Smooth muscle cell (in vitro differentiated cells): ENCODE measurements around the gene TRAPPC14. TPM values are rescaled to one million over a fixed set of nuclear protein-coding genes. Genes with fewer than 3 reads are reported as not detected.
A peak's percentile ranks its signal among the peaks of the same experiment; 100 is the strongest.

Experiments used
- DNase-seq: peaks from one replicate; lab custom pipeline; 2025; ENCODE audit not compliant: unreplicated experiment; lab: John Stamatoyannopoulos, UW
- H2AFZ ChIP-seq: fragments of 200-600 bp; sonication (generic); 2 replicates; pipeline ENCODE4 v1.6.0; 2016; ENCODE audit warnings: antibody characterized with exemption, low read depth, mild to moderate bottlenecking
- H3F3A ChIP-seq: fragments of 200-600 bp; sonication (generic); 2 replicates; pipeline ENCODE4 v1.6.0; 2017; ENCODE audit warnings: antibody characterized with exemption, low read depth
- H3K27ac ChIP-seq: fragments of 200-600 bp; sonication (generic); 2 replicates; pipeline ENCODE4 v1.5.1; 2016; ENCODE audit warnings: low read depth, mild to moderate bottlenecking
- H3K27me3 ChIP-seq: fragments of 200-600 bp; sonication (generic); 2 replicates; pipeline ENCODE4 v1.6.1; 2016; ENCODE audit warnings: low read depth, mild to moderate bottlenecking
- H3K36me3 ChIP-seq: fragments of 200-600 bp; sonication (generic); 2 replicates; pipeline ENCODE4 v1.5.1; 2016; ENCODE audit warnings: low read depth
- H3K4me1 ChIP-seq: fragments of 200-600 bp; sonication (generic); 2 replicates; pipeline ENCODE4 v1.5.1; 2016; ENCODE audit warnings: low read depth
- H3K4me2 ChIP-seq: fragments of 200-600 bp; sonication (generic); 2 replicates; pipeline ENCODE4 v1.6.0; 2016; ENCODE audit warnings: mild to moderate bottlenecking
- H3K4me3 ChIP-seq: fragments of 200-600 bp; sonication (generic); 2 replicates; pipeline ENCODE4 v1.5.1; 2016; ENCODE audit warnings: mild to moderate bottlenecking
- H3K79me2 ChIP-seq: fragments of 200-600 bp; sonication (generic); 2 replicates; pipeline ENCODE4 v1.6.0; 2016; ENCODE audit warnings: low read depth, mild to moderate bottlenecking
- H3K9ac ChIP-seq: fragments of 200-600 bp; sonication (generic); 2 replicates; pipeline ENCODE4 v1.6.0; 2016; ENCODE audit warnings: low read depth
- H3K9me3 ChIP-seq: fragments of 200-600 bp; sonication (generic); replicated peaks from 2 replicates; pipeline ENCODE4 v1.5.1; 2016; ENCODE audit warnings: low read depth
- H4K20me1 ChIP-seq: fragments of 200-600 bp; sonication (generic); 2 replicates; pipeline ENCODE4 v1.6.0; 2016; ENCODE audit warnings: low read depth
- WGBS: methylation state at CpG from one replicate; pipeline ENCODE4 v1.1.7; 2016; ENCODE audit warnings: low lambda C conversion rate; 5-methylcytosine and 5-hydroxymethylcytosine counted together
- polyA plus RNA-seq: library from polyadenylated mRNA; unstranded; fragments of >200 nt; fragmentation: Nextera tagmentation; extraction: Ambion mirVana; gene quantifications from 2 replicates; pipeline ENCODE4 v1.2.1, GENCODE V29; 2016
- total RNA-seq: library from RNA; depleted of rRNA; stranded (reverse); fragments of >200 nt; gene quantifications from 2 replicates; pipeline ENCODE4 v1.2.3, GENCODE V29; 2014
- TF ChIP-seq, protein P1 (sequence below): fragments of 200-600 bp; sonication (generic); IDR thresholded peaks from 2 replicates; pipeline ENCODE4 v1.5.1; 2017; ENCODE audit warnings: borderline replicate concordance, mild to moderate bottlenecking, antibody characterized with exemption; ENCODE audit not compliant: insufficient read depth, poor library complexity, severe bottlenecking

TRAPPC14 gene
- total and polyA plus RNA-seq, 2 experiments from 2014 or later = 5.4 to 7.0 TPM

DNA sequence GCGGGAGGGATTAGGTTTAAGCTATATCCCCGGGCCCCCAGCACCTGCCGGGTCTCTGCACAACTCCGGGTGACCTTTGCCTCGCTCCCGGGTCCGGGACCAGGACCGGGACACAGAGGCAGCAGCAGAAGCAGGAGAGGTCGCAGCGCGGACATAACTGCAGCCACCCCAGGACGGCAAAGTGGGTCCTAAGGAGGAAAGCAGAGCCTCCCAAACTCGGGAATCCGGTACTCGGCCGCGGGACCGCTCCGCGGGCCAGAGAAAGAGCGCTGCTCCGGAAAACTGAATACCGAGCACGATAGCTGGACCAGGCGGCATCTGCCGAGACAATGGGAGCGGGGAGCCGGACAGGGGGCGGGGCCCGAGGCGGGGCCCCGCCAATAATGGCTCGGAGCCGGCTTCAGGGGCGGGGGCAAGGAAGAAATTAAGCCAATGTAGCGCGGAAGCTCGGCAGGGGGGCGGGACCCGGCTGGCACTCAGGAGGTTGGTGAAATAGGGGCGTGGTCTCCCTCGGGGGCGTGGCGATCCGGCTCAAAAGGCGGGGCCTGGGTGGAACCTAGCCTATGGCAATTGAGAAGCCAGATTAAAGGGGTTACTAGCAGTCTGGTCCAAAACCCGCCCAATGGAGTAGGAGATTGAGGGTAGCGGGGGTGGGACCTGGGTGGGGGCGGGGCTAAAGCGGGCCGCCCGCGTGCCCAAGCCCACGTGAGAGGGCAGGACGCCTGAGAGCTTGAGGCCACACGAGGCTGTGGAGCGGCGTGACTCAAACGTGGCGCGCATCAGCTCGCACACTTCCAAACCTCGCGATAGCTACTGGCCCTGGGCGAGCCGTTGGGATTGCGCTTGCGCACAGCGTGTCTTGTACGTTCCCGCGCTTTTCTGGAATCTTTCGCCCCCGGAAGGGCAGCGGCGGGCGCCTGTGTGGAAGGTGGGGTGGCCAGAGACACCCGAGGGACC lies 18.8 kb upstream of the TRAPPC14 start, which contains the start of the genes GPC2 and STAG3:
Gene GPC2, minus strand, starts transcription at position 337 of the 957 bp plus-strand sequence. Its CDS starts 182 bp downstream, at position 155.
Gene STAG3, plus strand, starts transcription at position 874 of the 957 bp plus-strand sequence. CDS start 2,639 bp downstream, outside the sequence.
- Histone ChIP-seq H3K27me3 (peaks cover 1% of the 10 kb centered on the region), H2AFZ (peak within 1 kb of the TSS; percentile 99), H3K9ac (peak within 1 kb of the TSS; percentile 53), H3K79me2 (no peaks in the 10 kb centered on the region), H3K4me2 (peak within 1 kb of the TSS; percentile 99), H4K20me1 (no peaks in the 10 kb centered on the region), H3K9me3 (no peaks in the 10 kb centered on the region), H3K36me3 (no peaks in the 10 kb centered on the region), H3K27ac (no peak within 1 kb of the TSS), H3K4me1 (peaks cover 6% of the 10 kb centered on the region), H3K4me3 (peak within 1 kb of the TSS; percentile 94), H3F3A (no peaks in the 10 kb centered on the region)
- peak; percentile 76 for DNase-seq
- TF ChIP-seq, protein P1, sequence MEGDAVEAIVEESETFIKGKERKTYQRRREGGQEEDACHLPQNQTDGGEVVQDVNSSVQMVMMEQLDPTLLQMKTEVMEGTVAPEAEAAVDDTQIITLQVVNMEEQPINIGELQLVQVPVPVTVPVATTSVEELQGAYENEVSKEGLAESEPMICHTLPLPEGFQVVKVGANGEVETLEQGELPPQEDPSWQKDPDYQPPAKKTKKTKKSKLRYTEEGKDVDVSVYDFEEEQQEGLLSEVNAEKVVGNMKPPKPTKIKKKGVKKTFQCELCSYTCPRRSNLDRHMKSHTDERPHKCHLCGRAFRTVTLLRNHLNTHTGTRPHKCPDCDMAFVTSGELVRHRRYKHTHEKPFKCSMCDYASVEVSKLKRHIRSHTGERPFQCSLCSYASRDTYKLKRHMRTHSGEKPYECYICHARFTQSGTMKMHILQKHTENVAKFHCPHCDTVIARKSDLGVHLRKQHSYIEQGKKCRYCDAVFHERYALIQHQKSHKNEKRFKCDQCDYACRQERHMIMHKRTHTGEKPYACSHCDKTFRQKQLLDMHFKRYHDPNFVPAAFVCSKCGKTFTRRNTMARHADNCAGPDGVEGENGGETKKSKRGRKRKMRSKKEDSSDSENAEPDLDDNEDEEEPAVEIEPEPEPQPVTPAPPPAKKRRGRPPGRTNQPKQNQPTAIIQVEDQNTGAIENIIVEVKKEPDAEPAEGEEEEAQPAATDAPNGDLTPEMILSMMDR = no peak
- 24% methylated on average over 77 of the region's 78 CpGs for WGBS

DNA sequence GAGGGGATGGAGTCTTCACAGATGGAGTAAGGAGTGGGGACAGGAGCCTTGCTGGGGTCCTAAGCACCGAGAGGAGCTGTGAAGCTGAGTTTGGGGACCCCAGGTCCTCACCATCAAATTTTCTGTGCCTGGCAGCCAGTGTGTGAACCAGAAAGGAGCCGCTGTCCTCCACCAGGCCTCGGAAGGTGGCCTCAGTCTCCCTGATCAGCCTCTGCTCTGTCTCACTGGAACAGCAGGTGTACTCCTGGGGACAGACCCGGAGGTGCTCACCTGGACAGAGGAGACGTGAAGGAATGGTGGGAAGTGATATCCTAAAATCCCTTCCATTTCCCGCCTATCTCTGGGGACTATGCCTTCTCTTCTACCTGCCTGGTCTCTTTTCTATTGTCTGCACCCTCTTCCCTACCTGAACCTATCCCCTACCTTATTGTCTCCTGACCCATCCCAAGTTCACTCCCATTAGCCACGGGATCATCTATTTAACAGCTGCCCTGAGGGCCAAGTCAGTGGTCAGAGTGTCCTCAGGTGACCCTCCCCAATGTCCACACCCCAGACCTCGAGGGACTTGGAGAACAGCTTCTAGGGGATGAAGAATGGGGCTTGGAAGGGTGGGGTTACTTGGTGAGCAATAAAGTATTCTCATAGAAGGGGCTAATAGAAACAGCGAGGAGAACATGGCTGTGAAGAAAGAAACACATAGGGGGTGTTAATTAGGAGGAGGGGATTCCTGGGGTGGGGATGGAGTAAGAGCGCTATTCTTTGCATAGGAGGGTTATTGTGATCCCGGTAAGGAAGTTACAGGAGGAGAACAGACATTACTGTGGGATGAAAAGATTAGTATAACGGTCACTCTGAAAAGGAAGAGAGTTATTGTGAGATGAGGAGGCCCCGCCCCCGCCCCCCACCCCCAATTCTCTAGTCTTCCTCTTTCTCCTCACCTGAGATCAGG lies 17.8 kb upstream of the TRAPPC14 start:
- Histone ChIP-seq H2AFZ (peak overlapping the region; percentile 99), H3K9ac (peak overlapping the region; percentile 53)
- TF ChIP-seq, protein P1 = no peak

GRCh38 chr7:100175296-100175935 lies 16.9 kb upstream of the TRAPPC14 start:
- no peaks in the 10 kb centered on the region for H3K79me2 ChIP-seq
- no peak overlapping the region for H3K4me2 ChIP-seq
- TF ChIP-seq, protein P1 = no peak
- H3K4me1 ChIP-seq = peaks cover 6% of the 10 kb centered on the region
- no peak overlapping the region for H3K27ac ChIP-seq
- no peak overlapping the region for H3K4me3 ChIP-seq
- no peak overlapping the region for H2AFZ ChIP-seq
- no peaks in the 10 kb centered on the region for H4K20me1 ChIP-seq
- H3K9me3 ChIP-seq = no peaks in the 10 kb centered on the region
- WGBS = 95% methylated on average over 14 of the region's 14 CpGs
- DNase-seq = no peak
- peaks cover 4% of the 10 kb centered on the region for H3F3A ChIP-seq
- H3K36me3 ChIP-seq = no peaks in the 10 kb centered on the region
- peaks cover 20% of the 10 kb centered on the region for H3K27me3 ChIP-seq
- H3K9ac ChIP-seq = no peak overlapping the region

More for the DNA sequence above, 17.8 kb upstream of the TRAPPC14 start:
- no peaks in the 10 kb centered on the region for H3K9me3 ChIP-seq
- H3K4me3 ChIP-seq = peak overlapping the region; percentile 94
- H3K79me2 ChIP-seq = no peaks in the 10 kb centered on the region
- H3K4me2 ChIP-seq = peak overlapping the region; percentile 99
- WGBS = 50% methylated on average over 14 of the region's 14 CpGs
- no peak for DNase-seq
- H3K27ac ChIP-seq = no peak overlapping the region
- H3K4me1 ChIP-seq = peaks cover 6% of the 10 kb centered on the region
- H3K27me3 ChIP-seq = peaks cover 11% of the 10 kb centered on the region
- H3K36me3 ChIP-seq = no peaks in the 10 kb centered on the region
- H4K20me1 ChIP-seq = no peaks in the 10 kb centered on the region
- peaks cover 4% of the 10 kb centered on the region for H3F3A ChIP-seq
